NCI-H2081 treated with DMSO at 0.1 percent for 48 hours (cell line): ENCODE data around the gene AMDHD2.
"Not testable (repeated sequence)": the region's sequence is repeated elsewhere in the genome, so short reads cannot be mapped to it uniquely, and the experiment has no call there.

Experiments used
- DNase-seq: peaks from one replicate; lab custom pipeline; 2025; lab: John Stamatoyannopoulos, UW

AMDHD2 gene

GRCh38 chr16:2580818-2581217, 60.6 kb downstream of the AMDHD2 start:
- not testable (repeated sequence) for DNase-seq
